HepG2 (cell line): ENCODE measurements around the gene PRSS48. TPM values are rescaled to one million over a fixed set of nuclear protein-coding genes. Genes with fewer than 3 reads are reported as not detected.

ENCODE experiments used
- ATAC-seq: fragments of 200-7000 bp; cut with Tn5 transposase; 3 replicates; pipeline ENCODE4 v1.9.1; 2020; ENCODE audit warnings: mild to moderate bottlenecking, moderate library complexity
- BruUV-seq: library from RNA; stranded (reverse); fragments of 400-500 nt; replicated peaks from 2 replicates; lab custom pipeline; 2021; lab: Mats Ljungman, UMichigan
- CTCF ChIA-PET: fragments of 300-600 bp; formaldehyde crosslinking; extraction: SDS; loops from one replicate; lab custom pipeline; 2021; ENCODE audit warnings: low total read pairs, inconsistent platforms, low intra/inter-chr PET ratio; lab: Yijun Ruan, JAX
- POLR2A ChIA-PET: fragments of 350-600 bp; sonication (Branson Sonifier 250); formaldehyde crosslinking; loops from one replicate; lab custom pipeline; 2020; ENCODE audit warnings: antibody characterized with exemption, inconsistent platforms; lab: Yijun Ruan, JAX
- DNase-seq: peaks from one replicate; pipeline ENCODE4 v3.0.0-alpha.2; 2015; ENCODE audit warnings: low spot score
- FAIRE-seq: peaks from 3 replicates; lab custom pipeline; 2011; peaks lifted over from hg19 to GRCh38; lab: Jason Lieb, UNC
- H2AFZ ChIP-seq: one replicate; pipeline ENCODE4 v1.6.1; 2011; ENCODE audit warnings: low read length, inconsistent platforms
- H3K27ac ChIP-seq: fragments of 300-600 bp; 3 replicates; pipeline ENCODE4 v1.8.0; 2011; ENCODE audit warnings: mixed run types, mild to moderate bottlenecking, mixed read lengths, low read length, inconsistent platforms; ENCODE audit not compliant: insufficient read depth; ENCODE audit errors: extremely low read length
- H3K27me3 ChIP-seq, 2 experiments: fragments of 200-600 bp in 1 of 2; 2 replicates in 1 of 2; 3 replicates in 1 of 2; pipeline versions ENCODE4 v1.6.0 to v1.8.0; 2011; ENCODE audit warnings: low read length in 2 of 2, mild to moderate bottlenecking in 2 of 2, moderate library complexity in 2 of 2, inconsistent platforms in 1 of 2; ENCODE audit not compliant: insufficient read depth in 2 of 2, control insufficient read depth in 1 of 2
- H3K36me3 ChIP-seq, 2 experiments: fragments of 200-600 bp in 1 of 2; replicated peaks in 1 of 2; 2 replicates in 1 of 2; 3 replicates in 1 of 2; pipeline versions ENCODE4 v1.5.1 to v1.8.0; 2011; ENCODE audit warnings: low read length in 2 of 2, inconsistent platforms in 1 of 2; ENCODE audit not compliant: insufficient read depth in 2 of 2, control insufficient read depth in 1 of 2
- H3K4me1 ChIP-seq: 2 replicates; pipeline ENCODE4 v1.5.1; 2012; ENCODE audit warnings: low read length, inconsistent platforms; ENCODE audit not compliant: insufficient read depth
- H3K4me2 ChIP-seq: 2 replicates; pipeline ENCODE4 v1.6.0; 2011; ENCODE audit warnings: low read depth, low read length, inconsistent platforms
- H3K4me3 ChIP-seq, 3 experiments: fragments of 200-600 bp in 1 of 3; sonication (generic), shearing (Covaris generic) in 1 of 3; replicated peaks in 1 of 3; 2 replicates each; pipeline ENCODE4 v1.5.1; 2011 to 2016; ENCODE audit warnings: low read length in 3 of 3, inconsistent platforms in 2 of 3, low read depth in 2 of 3, mild to moderate bottlenecking in 2 of 3, control low read depth in 1 of 3, mixed read lengths in 1 of 3; ENCODE audit not compliant: insufficient read depth in 1 of 3
- H3K79me2 ChIP-seq: one replicate; pipeline ENCODE4 v1.6.1; 2011; ENCODE audit warnings: low read length, inconsistent platforms; ENCODE audit not compliant: insufficient read depth
- H3K9ac ChIP-seq: 2 replicates; pipeline ENCODE4 v1.6.0; 2011; ENCODE audit warnings: mild to moderate bottlenecking, low read depth, low read length, inconsistent platforms; ENCODE audit not compliant: insufficient read depth
- H3K9me3 ChIP-seq: 2 replicates; pipeline ENCODE4 v1.5.1; 2012; ENCODE audit warnings: mild to moderate bottlenecking, low read length
- H4K20me1 ChIP-seq: 2 replicates; pipeline ENCODE4 v1.6.0; 2011; ENCODE audit warnings: inconsistent platforms, mild to moderate bottlenecking, low read length, moderate library complexity; ENCODE audit not compliant: insufficient read depth
- CHD4 ChIP-seq: fragments of 200-600 bp; sonication (generic); IDR thresholded peaks from 2 replicates; pipeline ENCODE4 v1.7.0; 2017; ENCODE audit warnings: mild to moderate bottlenecking, low read length, borderline replicate concordance
- ERF ChIP-seq: IDR thresholded peaks from 2 replicates; pipeline ENCODE4 v1.6.1; 2018; ENCODE audit warnings: missing biosample characterization, missing genetic modification reagents
- KLF11 ChIP-seq: IDR thresholded peaks from 2 replicates; pipeline ENCODE4 v1.6.1; 2016; ENCODE audit warnings: missing compliant biosample characterization
- MAZ ChIP-seq, 2 experiments: sonication (generic) in 1 of 2; formaldehyde crosslinking in 1 of 2; IDR thresholded peaks; 2 replicates each; pipeline versions ENCODE4 v1.5.0 to v1.6.1; 2012 to 2020; ENCODE audit warnings: low read depth in 2 of 2, mild to moderate bottlenecking in 2 of 2, borderline replicate concordance in 1 of 2, improper control_type of control experiment in 1 of 2, low read length in 1 of 2, missing genetic modification reagents in 1 of 2, moderate library complexity in 1 of 2
- MBNL3 ChIP-seq: fragments of 250-450 bp; sonication (Bioruptor Pico); conservative IDR thresholded peaks from 2 replicates; pipeline ENCODE4 v1.8.0; 2022; ENCODE audit warnings: mild to moderate bottlenecking, inconsistent platforms
- MED8 ChIP-seq: sonication (generic); formaldehyde crosslinking; IDR thresholded peaks from 2 replicates; pipeline ENCODE4 v1.8.1; 2023; ENCODE audit warnings: mild to moderate bottlenecking, missing genetic modification reagents; ENCODE audit not compliant: insufficient replicate concordance
- NFATC3 ChIP-seq: sonication (generic); formaldehyde crosslinking; IDR thresholded peaks from 2 replicates; pipeline ENCODE4 v1.5.1; 2020; ENCODE audit warnings: mild to moderate bottlenecking, missing genetic modification reagents
- SMAD3 ChIP-seq: sonication (generic); formaldehyde crosslinking; IDR thresholded peaks from 2 replicates; pipeline ENCODE4 v1.4.0; 2020; ENCODE audit warnings: missing genetic modification reagents
- ZFP36L1 ChIP-seq: sonication (generic); formaldehyde crosslinking; IDR thresholded peaks from 2 replicates; pipeline ENCODE4 v1.8.0; 2022; ENCODE audit warnings: mild to moderate bottlenecking, missing genetic modification reagents, moderate library complexity
- ZNF354B ChIP-seq: sonication (generic); formaldehyde crosslinking; IDR thresholded peaks from 2 replicates; pipeline ENCODE4 v1.8.0; 2022; ENCODE audit warnings: mild to moderate bottlenecking, missing genetic modification reagents
- ZNF878 ChIP-seq: sonication (generic); formaldehyde crosslinking; IDR thresholded peaks from 2 replicates; pipeline ENCODE4 v1.8.1; 2023; ENCODE audit warnings: mild to moderate bottlenecking, missing genetic modification reagents, moderate library complexity
- ZZZ3 ChIP-seq: sonication (generic); formaldehyde crosslinking; IDR thresholded peaks from 2 replicates; pipeline ENCODE4 v1.4.0; 2020; ENCODE audit warnings: missing genetic modification reagents, mild to moderate bottlenecking, borderline replicate concordance
- WGBS: methylation state at CpG from one replicate; pipeline ENCODE4 v1.1.6; 2017; ENCODE audit warnings: low lambda C conversion rate; 5-methylcytosine and 5-hydroxymethylcytosine counted together
- in situ Hi-C: cut with HindIII; loops from 2 replicates; pipeline ENCODE4 v1.10.0; 2017; ENCODE audit warnings: low pct_unique_long_range_greater_than_20kb; ENCODE audit not compliant: extremely low pct_ligation_motif_present
- intact Hi-C: fragments of 100-400 bp; cut with micrococcal nuclease; formaldehyde crosslinking; loops from one replicate; pipeline ENCODE4 v1.10.0; 2022; ENCODE audit not compliant: unreplicated experiment
- polyA plus RNA-seq, 8 experiments: library from polyadenylated mRNA; depleted of rRNA in 3 of 8; stranded (reverse) in 7 of 8; unstranded in 1 of 8; fragments of >200 nt; fragmentation: Illumina TruSeq in 4 of 8; extraction: Trizol in 4 of 8; gene quantifications; 2 replicates each; pipeline versions ENCODE4 v1.2.1 to v1.2.3, GENCODE V29; 2011 to 2016; ENCODE audit warnings: low read depth in 4 of 8, missing spikeins in 1 of 8, mixed read lengths in 1 of 8; ENCODE audit not compliant: insufficient read depth in 1 of 8
- total RNA-seq, 5 experiments: library from RNA; depleted of rRNA; stranded (reverse); fragments of >200 nt; fragmentation: Illumina TruSeq; extraction: Trizol; gene quantifications; 2 replicates each; pipeline ENCODE4 v1.2.3, GENCODE V29; 2016; ENCODE audit warnings: low read depth in 1 of 5

The PRSS48 gene
- total and polyA plus RNA-seq, 2 of the 13 experiments (the other 11 are each of a cell fraction or from before 2014, with no cell fraction given) = not detected

DNA sequence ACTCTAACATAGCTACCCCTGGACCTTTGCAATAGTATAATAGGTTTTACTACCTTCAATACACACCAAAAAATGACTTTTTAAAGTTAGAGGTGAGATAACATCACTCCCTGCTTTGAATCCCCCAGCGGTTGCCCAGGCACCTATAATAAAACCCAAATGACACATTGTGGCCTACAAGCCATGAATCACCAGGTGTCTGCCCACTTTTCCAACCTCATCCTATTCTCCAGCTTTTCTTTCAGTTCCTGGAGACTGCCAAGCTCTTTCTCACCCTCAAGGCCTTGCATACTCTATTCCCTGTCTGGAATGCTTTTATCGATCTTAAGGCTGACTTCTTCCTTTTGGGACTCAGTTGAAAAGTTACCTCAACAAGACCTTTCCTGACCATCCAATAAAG is 16.4 kb upstream of the PRSS48 start:
- TSS peak; percentile 17 for BruUV-seq
- FAIRE-seq (no peak), ATAC-seq (no peak), DNase-seq (no peak)
- in situ Hi-C loops = no loop called here
- WGBS = 95% methylated on average over 2 of the region's 2 CpGs
- Histone ChIP-seq H3K27ac (no peak overlapping the region), H3K4me3 (no peak overlapping the region), H4K20me1 (peaks cover 43% of the 10 kb centered on the region; the same call in 1 of the 2 replicates), H3K4me2 (no peak overlapping the region), H3K79me2 (peaks cover 92% of the 10 kb centered on the region), H3K27me3 (no peaks in the 10 kb centered on the region), H2AFZ (no peak overlapping the region), H3K4me1 (peaks cover 36% of the 10 kb centered on the region), H3K9ac (no peak overlapping the region), H3K9me3 (no peaks in the 10 kb centered on the region), H3K36me3 (peaks cover 17 to 36% of the 10 kb centered on the region in 2 experiments; a peak in 4 of 5 replicates)
- intact Hi-C loops = no loop called here
- TF ChIP-seq ZNF354B (CRISPR knock-in tag) (no peak), ERF (CRISPR knock-in tag) (no peak), MED8 (CRISPR knock-in tag) (no peak), ZFP36L1 (CRISPR knock-in tag) (no peak), ZZZ3 (CRISPR knock-in tag) (no peak), ZNF878 (CRISPR knock-in tag) (no peak), MBNL3 (CRISPR knock-in tag) (no peak), SMAD3 (no peak), CHD4 (no peak), MAZ (IDR thresholded peaks at IDR 0.05; ENCODE audit: borderline replicate concordance, low read depth, low read length) (no peak), MAZ (CRISPR knock-in tag; IDR thresholded peaks at IDR 0.05; ENCODE audit: low read depth) (no peak), NFATC3 (CRISPR knock-in tag) (no peak), KLF11 (CRISPR knock-in tag) (no peak)
- ChIA-PET CTCF (no interaction called here), POLR2A (no interaction called here)
